ENCODE results near the gene RGS7BP. TPM values are rescaled to one million over a fixed set of nuclear protein-coding genes. Genes with fewer than 3 reads are reported as not detected.
"Not testable (repeated sequence)": the region's sequence is repeated elsewhere in the genome, so short reads cannot be mapped to it uniquely, and the experiment has no call there.

Gene RGS7BP
- total RNA-seq, 1 experiment from 2014 or later, result 5.1 TPM

GRCh38 chr5:64557911-64558310 lies 52.1 kb downstream of the RGS7BP start:
- Mint-ChIP-seq H3K27ac (no peak overlapping the region), H3K4me1 (no peaks in the 10 kb centered on the region; the same call in 1 of the 2 replicates), H3K27me3 (ENCODE audit: low read depth) (no peaks in the 10 kb centered on the region), H3K4me3 (no peak overlapping the region), H3K36me3 (peaks cover 26% of the 10 kb centered on the region), H3K9me3 (peaks cover 44% of the 10 kb centered on the region)
- CTCF ChIA-PET, result no interaction called here
- POLR2A ChIA-PET, result no interaction called here
- DNase-seq (ENCODE audit: low spot score), result no peak
- ATAC-seq, result no peak
- TF ChIP-seq EMX1 (CRISPR knock-in tag; IDR thresholded peaks at IDR 0.05) (no peak), ZNF121 (CRISPR knock-in tag; IDR thresholded peaks at IDR 0.05) (no peak), FOXJ3 (CRISPR knock-in tag; IDR thresholded peaks at IDR 0.05; ENCODE audit: borderline replicate concordance) (no peak), RORB (CRISPR knock-in tag; IDR thresholded peaks at IDR 0.05) (no peak), CREB1 (CRISPR knock-in tag; IDR thresholded peaks at IDR 0.05) (no peak), ELF4 (CRISPR knock-in tag; IDR thresholded peaks at IDR 0.05; ENCODE audit: low read depth) (no peak)
- TF ChIP-seq, protein P1, sequence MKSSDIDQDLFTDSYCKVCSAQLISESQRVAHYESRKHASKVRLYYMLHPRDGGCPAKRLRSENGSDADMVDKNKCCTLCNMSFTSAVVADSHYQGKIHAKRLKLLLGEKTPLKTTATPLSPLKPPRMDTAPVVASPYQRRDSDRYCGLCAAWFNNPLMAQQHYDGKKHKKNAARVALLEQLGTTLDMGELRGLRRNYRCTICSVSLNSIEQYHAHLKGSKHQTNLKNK (CRISPR knock-in tag; IDR thresholded peaks at IDR 0.05), result no peak
- TF ChIP-seq, protein P2, sequence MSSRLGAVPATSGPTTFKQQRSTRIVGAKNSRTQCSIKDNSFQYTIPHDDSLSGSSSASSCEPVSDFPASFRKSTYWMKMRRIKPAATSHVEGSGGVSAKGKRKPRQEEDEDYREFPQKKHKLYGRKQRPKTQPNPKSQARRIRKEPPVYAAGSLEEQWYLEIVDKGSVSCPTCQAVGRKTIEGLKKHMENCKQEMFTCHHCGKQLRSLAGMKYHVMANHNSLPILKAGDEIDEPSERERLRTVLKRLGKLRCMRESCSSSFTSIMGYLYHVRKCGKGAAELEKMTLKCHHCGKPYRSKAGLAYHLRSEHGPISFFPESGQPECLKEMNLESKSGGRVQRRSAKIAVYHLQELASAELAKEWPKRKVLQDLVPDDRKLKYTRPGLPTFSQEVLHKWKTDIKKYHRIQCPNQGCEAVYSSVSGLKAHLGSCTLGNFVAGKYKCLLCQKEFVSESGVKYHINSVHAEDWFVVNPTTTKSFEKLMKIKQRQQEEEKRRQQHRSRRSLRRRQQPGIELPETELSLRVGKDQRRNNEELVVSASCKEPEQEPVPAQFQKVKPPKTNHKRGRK (CRISPR knock-in tag; IDR thresholded peaks at IDR 0.05; ENCODE audit: borderline replicate concordance), result no peak

GRCh38 chr5:64558641-64559040 lies 52.8 kb downstream of the RGS7BP start:
- Mint-ChIP-seq H3K9me3 (peaks cover 48% of the 10 kb centered on the region), H3K36me3 (peaks cover 26% of the 10 kb centered on the region)
- CTCF ChIA-PET; H3K27ac Mint-ChIP-seq; H3K4me3 Mint-ChIP-seq; H3K4me1 Mint-ChIP-seq; POLR2A ChIA-PET; DNase-seq (ENCODE audit: low spot score); ATAC-seq; H3K27me3 Mint-ChIP-seq (ENCODE audit: low read depth): not testable (repeated sequence)

- ChIA-PET CTCF (interaction anchor here (1.7 kb wide), 1 partner anchor 46 kb away, joined by 4 read pairs; no protein-coding TSS in a partner anchor), POLR2A (no interaction called here)
- TF ChIP-seq ATF6 (CRISPR knock-in tag; IDR thresholded peaks at IDR 0.05), result no peak
- no peak for DNase-seq (ENCODE audit: low spot score)
- no peak overlapping the region for H3K27ac Mint-ChIP-seq
- no peaks in the 10 kb centered on the region for H3K27me3 Mint-ChIP-seq (ENCODE audit: low read depth)
- peaks cover 7% of the 10 kb centered on the region; the same call in 1 of the 2 replicates for H3K9me3 Mint-ChIP-seq
- H3K4me1 Mint-ChIP-seq, result no peaks in the 10 kb centered on the region
- ATAC-seq, result no peak
- no peaks in the 10 kb centered on the region for H3K36me3 Mint-ChIP-seq
- H3K4me3 Mint-ChIP-seq, result no peak overlapping the region
Measured at GRCh38 chr5:64566310-64566916, 60.6 kb downstream of the RGS7BP start.

DNA sequence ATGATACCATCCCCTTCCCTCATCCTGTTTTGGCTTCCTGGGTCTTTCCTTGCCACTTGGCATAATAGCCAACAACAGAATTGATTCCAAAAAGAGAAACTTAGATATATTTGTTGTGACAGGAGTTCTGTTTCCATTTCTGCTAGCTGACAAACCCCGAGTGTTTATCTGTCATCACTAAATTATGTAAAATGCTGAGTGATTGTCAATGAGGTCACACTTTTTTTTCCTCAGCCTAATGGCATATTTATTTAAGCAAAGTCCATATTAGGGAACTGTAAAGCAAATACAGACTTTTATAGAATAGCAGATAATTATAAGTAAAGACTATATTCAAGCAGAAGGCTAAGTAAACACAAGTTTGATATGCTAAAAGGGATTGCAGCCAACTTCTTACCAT lies 64.0 kb downstream of the RGS7BP start:
- POLR2A ChIA-PET, result no interaction called here
- TF ChIP-seq SMAD4 (CRISPR knock-in tag; IDR thresholded peaks at IDR 0.05), result no peak
- Mint-ChIP-seq H3K4me1 (no peaks in the 10 kb centered on the region), H3K4me3 (no peak overlapping the region), H3K27ac (no peak overlapping the region), H3K27me3 (ENCODE audit: low read depth) (no peaks in the 10 kb centered on the region), H3K36me3 (no peaks in the 10 kb centered on the region), H3K9me3 (no peaks in the 10 kb centered on the region)
- ATAC-seq (no peak), DNase-seq (ENCODE audit: low spot score) (no peak)
- CTCF ChIA-PET, result interaction anchor here (1.8 kb wide), 1 partner anchor 25 kb away, joined by 3 read pairs; no protein-coding TSS in a partner anchor

GRCh38 chr5:64570395-64570996 lies 64.7 kb downstream of the RGS7BP start:
- Mint-ChIP-seq H3K9me3 (no peaks in the 10 kb centered on the region), H3K36me3 (no peaks in the 10 kb centered on the region), H3K27ac (no peak overlapping the region), H3K4me3 (no peak overlapping the region), H3K4me1 (no peaks in the 10 kb centered on the region), H3K27me3 (ENCODE audit: low read depth) (no peaks in the 10 kb centered on the region)
- POLR2A ChIA-PET, result no interaction called here
- DNase-seq (ENCODE audit: low spot score), result no peak
- ATAC-seq, result no peak
- CTCF ChIA-PET, result interaction anchor here (1.8 kb wide), 1 partner anchor 25 kb away, joined by 3 read pairs; no protein-coding TSS in a partner anchor
- TF ChIP-seq ZNF425 (CRISPR knock-in tag; conservative IDR thresholded peaks at IDR 0.05), result no peak
- TF ChIP-seq, protein P3, sequence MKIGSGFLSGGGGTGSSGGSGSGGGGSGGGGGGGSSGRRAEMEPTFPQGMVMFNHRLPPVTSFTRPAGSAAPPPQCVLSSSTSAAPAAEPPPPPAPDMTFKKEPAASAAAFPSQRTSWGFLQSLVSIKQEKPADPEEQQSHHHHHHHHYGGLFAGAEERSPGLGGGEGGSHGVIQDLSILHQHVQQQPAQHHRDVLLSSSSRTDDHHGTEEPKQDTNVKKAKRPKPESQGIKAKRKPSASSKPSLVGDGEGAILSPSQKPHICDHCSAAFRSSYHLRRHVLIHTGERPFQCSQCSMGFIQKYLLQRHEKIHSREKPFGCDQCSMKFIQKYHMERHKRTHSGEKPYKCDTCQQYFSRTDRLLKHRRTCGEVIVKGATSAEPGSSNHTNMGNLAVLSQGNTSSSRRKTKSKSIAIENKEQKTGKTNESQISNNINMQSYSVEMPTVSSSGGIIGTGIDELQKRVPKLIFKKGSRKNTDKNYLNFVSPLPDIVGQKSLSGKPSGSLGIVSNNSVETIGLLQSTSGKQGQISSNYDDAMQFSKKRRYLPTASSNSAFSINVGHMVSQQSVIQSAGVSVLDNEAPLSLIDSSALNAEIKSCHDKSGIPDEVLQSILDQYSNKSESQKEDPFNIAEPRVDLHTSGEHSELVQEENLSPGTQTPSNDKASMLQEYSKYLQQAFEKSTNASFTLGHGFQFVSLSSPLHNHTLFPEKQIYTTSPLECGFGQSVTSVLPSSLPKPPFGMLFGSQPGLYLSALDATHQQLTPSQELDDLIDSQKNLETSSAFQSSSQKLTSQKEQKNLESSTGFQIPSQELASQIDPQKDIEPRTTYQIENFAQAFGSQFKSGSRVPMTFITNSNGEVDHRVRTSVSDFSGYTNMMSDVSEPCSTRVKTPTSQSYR (CRISPR knock-in tag; IDR thresholded peaks at IDR 0.05), result no peak
- TF ChIP-seq OVOL2 (CRISPR knock-in tag; IDR thresholded peaks at IDR 0.05; ENCODE audit: borderline replicate concordance), result no peak
- no peak for TF ChIP-seq NR2C2 (CRISPR knock-in tag; IDR thresholded peaks at IDR 0.05)
- no peak for TF ChIP-seq ZBTB21 (CRISPR knock-in tag; IDR thresholded peaks at IDR 0.05; ENCODE audit: borderline replicate concordance)
- no peak for TF ChIP-seq FOXJ3 (CRISPR knock-in tag; IDR thresholded peaks at IDR 0.05; ENCODE audit: borderline replicate concordance)
- TF ChIP-seq ZNF219 (CRISPR knock-in tag; IDR thresholded peaks at IDR 0.05; ENCODE audit: borderline replicate concordance), result no peak

All from WTC11 (cell line).